ENCODE results near the gene SYT5. TPM values are rescaled to one million over a fixed set of nuclear protein-coding genes. Genes with fewer than 3 reads are reported as not detected.

SYT5 gene
- total RNA-seq, 2 donors from 2014 or later: not detected

DNA sequence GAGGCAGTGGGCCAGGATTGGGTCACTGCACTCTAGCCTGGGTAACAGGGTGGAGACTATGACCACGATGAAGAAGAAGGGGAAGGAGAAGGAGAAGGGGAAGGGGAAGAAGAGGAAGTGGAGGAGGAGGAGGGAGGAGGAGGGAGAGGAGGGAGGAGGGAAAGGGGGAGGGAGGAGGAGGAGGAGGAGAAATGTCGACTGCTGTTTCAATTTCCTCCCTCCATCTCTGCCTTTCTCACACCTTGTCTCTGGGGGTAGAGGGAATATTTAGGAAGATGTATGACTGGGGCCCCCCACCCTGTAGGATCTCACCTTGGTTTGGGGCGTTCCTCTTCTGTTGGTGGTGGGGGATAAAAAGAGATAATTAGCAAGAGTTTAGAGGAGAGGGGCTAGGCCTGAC is 34.9 kb downstream of the SYT5 start:
- no peaks in the 10 kb centered on the region for H3K36me3 Mint-ChIP-seq
- ATAC-seq: no peak
- H3K27ac Mint-ChIP-seq: no peak overlapping the region
- DNase-seq (ENCODE audit: low spot score in 2 of 2): no peak
- H3K9me3 Mint-ChIP-seq: no peaks in the 10 kb centered on the region

DNA sequence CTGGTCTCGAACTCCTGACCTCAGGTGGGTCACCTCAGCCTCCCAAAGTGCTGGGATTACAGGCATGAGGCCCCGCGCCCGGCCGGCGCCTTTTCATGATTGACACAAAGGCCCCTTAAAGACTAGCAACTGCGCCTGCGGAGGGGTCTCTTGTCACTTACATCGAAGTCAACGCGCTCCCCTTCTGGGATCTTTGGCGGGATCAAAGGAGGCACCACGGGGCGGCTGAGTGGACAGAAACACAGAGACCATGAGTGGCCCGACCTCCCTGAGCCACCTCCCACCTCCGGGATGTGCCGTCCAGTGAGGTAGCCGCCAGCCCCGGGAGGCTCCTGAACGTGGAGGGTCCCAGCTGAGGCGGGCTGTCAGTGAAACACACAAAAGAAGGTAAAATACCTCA is 38.4 kb downstream of the SYT5 start:
- no peaks in the 10 kb centered on the region for H3K36me3 Mint-ChIP-seq
- ATAC-seq: no peak

GRCh38 chr19:55137915-55138314 is 42.2 kb downstream of the SYT5 start:
- Mint-ChIP-seq H3K27ac (no peak overlapping the region), H3K9me3 (no peaks in the 10 kb centered on the region), H3K36me3 (no peaks in the 10 kb centered on the region)
- no peak for DNase-seq (ENCODE audit: low spot score in 2 of 2)
- no peak for ATAC-seq

More for the DNA sequence above, 38.4 kb downstream of the SYT5 start:
- no peak for DNase-seq (ENCODE audit: low spot score in 2 of 2)
- Mint-ChIP-seq H3K9me3 (no peaks in the 10 kb centered on the region), H3K27ac (no peak overlapping the region)

GRCh38 chr19:55136399-55137102 is 43.5 kb downstream of the SYT5 start:
- DNase-seq (ENCODE audit: low spot score in 2 of 2) (no peak), ATAC-seq (no peak)
- no peak overlapping the region for H3K27ac Mint-ChIP-seq
- H3K9me3 Mint-ChIP-seq: no peaks in the 10 kb centered on the region
- no peaks in the 10 kb centered on the region for H3K36me3 Mint-ChIP-seq

- Mint-ChIP-seq H3K27ac (no peak overlapping the region), H3K9me3 (no peaks in the 10 kb centered on the region), H3K36me3 (no peaks in the 10 kb centered on the region)
- DNase-seq (ENCODE audit: low spot score in 2 of 2) (no peak), ATAC-seq (no peak)
Observed at GRCh38 chr19:55134736-55135135, 45.4 kb downstream of the SYT5 start.

- ATAC-seq (no peak), DNase-seq (ENCODE audit: low spot score in 2 of 2) (no peak)
- H3K9me3 Mint-ChIP-seq: no peaks in the 10 kb centered on the region
- H3K36me3 Mint-ChIP-seq: no peaks in the 10 kb centered on the region
- H3K27ac Mint-ChIP-seq: no peak overlapping the region
Observed at GRCh38 chr19:55133639-55134444, 46.2 kb downstream of the SYT5 start.

DNA sequence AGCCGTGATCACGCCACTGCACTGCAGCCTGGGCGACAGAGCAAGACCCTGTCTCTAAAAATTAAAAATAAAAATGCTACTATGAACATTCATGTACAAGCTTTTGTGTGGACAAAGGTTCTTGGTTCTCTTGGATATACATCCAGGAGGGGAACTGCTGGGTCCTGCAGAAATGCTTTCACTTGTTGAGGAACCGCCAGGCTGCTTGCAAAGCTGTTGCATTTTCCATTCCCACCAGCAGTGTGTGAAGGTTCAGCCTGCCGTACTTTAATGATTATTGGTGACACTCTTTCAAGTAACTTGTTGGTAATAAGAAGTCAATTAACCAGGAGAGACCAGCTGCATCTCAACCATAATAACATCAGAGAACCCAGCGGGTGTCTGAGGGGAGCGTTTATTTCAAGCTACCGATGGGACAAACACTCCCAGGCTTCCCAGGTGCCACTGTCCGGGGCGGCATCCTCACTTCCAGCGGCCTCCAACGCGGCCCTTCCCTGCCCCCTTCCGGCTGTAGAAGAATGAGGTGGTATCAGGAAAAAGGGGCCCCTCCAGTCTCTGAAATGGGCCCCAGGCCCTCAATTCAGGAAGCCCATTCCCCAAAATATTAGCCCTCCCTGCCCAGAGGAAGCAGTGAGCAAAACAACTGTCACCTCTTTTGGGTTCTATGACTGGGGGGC is 47.5 kb downstream of the SYT5 start:
- no peaks in the 10 kb centered on the region for H3K36me3 Mint-ChIP-seq
- no peak overlapping the region for H3K27ac Mint-ChIP-seq
- no peak for DNase-seq (ENCODE audit: low spot score in 2 of 2)
- no peaks in the 10 kb centered on the region for H3K9me3 Mint-ChIP-seq
- no peak for ATAC-seq

GRCh38 chr19:55131421-55131820 is 48.7 kb downstream of the SYT5 start:
- Mint-ChIP-seq H3K27ac (no peak overlapping the region), H3K9me3 (no peaks in the 10 kb centered on the region), H3K36me3 (no peaks in the 10 kb centered on the region)
- ATAC-seq (no peak), DNase-seq (ENCODE audit: low spot score in 2 of 2) (no peak)

Other genes starting within 250 kb of the SYT5 start
- not detected for gene NLRP7, start 232.8 kb downstream of the SYT5 start, total RNA-seq
- gene NLRP2, start 213.9 kb downstream of the SYT5 start, total RNA-seq: 1 to 10 TPM; 2.3 to 7.0 TPM
- under 1 TPM in 1 of 2 donors, not detected in 1; 0.75 TPM for gene GP6, start 142.0 kb downstream of the SYT5 start, total RNA-seq
- 10 to 100 TPM; 15.9 to 16.0 TPM for gene RDH13, start 117.1 kb downstream of the SYT5 start, total RNA-seq
- gene EPS8L1, start 104.4 kb downstream of the SYT5 start, total RNA-seq: 1 to 10 TPM; 1.2 to 2.6 TPM
- 10 to 100 TPM; 52.7 to 76.5 TPM for gene PPP1R12C, start 62.7 kb downstream of the SYT5 start, total RNA-seq
- gene TNNT1, start 31.1 kb downstream of the SYT5 start, total RNA-seq: 1 to 10 TPM in 1 of 2 donors, not detected in 1; 1.3 TPM
- gene TNNI3, start 22.6 kb downstream of the SYT5 start, total RNA-seq: not detected
- under 1 TPM; 0.55 to 0.95 TPM for gene DNAAF3, start 13.7 kb downstream of the SYT5 start, total RNA-seq
- under 1 TPM in 1 of 2 donors, not detected in 1; 0.19 TPM for gene PTPRH, start 29.2 kb upstream of the SYT5 start, total RNA-seq
- 1 to 10 TPM; 7.7 to 8.1 TPM for gene TMEM86B, start 48.5 kb upstream of the SYT5 start, total RNA-seq
- 100 to 1,000 TPM; 160 to 225 TPM for gene PPP6R1, start 78.7 kb upstream of the SYT5 start, total RNA-seq
- gene HSPBP1, start 99.8 kb upstream of the SYT5 start, total RNA-seq: 10 to 100 TPM; 24.9 to 40.8 TPM
- 1 to 10 TPM; 6.7 to 8.4 TPM for gene BRSK1, start 103.7 kb upstream of the SYT5 start, total RNA-seq
- not detected for gene TMEM150B, start 145.1 kb upstream of the SYT5 start, total RNA-seq
- gene KMT5C, start 159.6 kb upstream of the SYT5 start, total RNA-seq: 10 to 100 TPM; 30.7 to 56.2 TPM
- gene COX6B2, start 174.4 kb upstream of the SYT5 start, total RNA-seq: under 1 TPM; 0.39 to 0.95 TPM
- gene GARIN5B, start 183.0 kb upstream of the SYT5 start, total RNA-seq: not detected
- under 1 TPM in 1 of 2 donors, not detected in 1; 0.32 TPM for gene IL11, start 190.2 kb upstream of the SYT5 start, total RNA-seq
- not detected for gene TMEM190, start 196.5 kb upstream of the SYT5 start, total RNA-seq
- gene TMEM238, start 204.0 kb upstream of the SYT5 start, total RNA-seq: 1 to 10 TPM; 4.5 to 7.8 TPM
- 1,000 to 10,000 TPM; 2,540 to 2,693 TPM for gene RPL28, start 205.6 kb upstream of the SYT5 start, total RNA-seq
- 100 to 1,000 TPM; 192 to 343 TPM for gene UBE2S, start 227.5 kb upstream of the SYT5 start, total RNA-seq

Measured in activated naive CD4-positive, alpha-beta T cell treated with anti-CD3 and anti-CD28 coated beads, Interleukin-2, amount 50 U/mL, for 72 hours (primary cell).